SIG-M5 treated with dmso at 0.1 percent for 504 hours (cell line): ENCODE measurements around the gene PPIF.
"Not testable (repeated sequence)": the region's sequence is repeated elsewhere in the genome, so short reads cannot be mapped to it uniquely, and the experiment has no call there.

Experiments
- DNase-seq: peaks from one replicate; lab custom pipeline; 2025; ENCODE audit not compliant: unreplicated experiment; lab: John Stamatoyannopoulos, UW

The PPIF gene

GRCh38 chr10:79329529-79329928 lies 17.7 kb upstream of the PPIF start:
- no peak for DNase-seq

GRCh38 chr10:79331226-79331625 lies 16.0 kb upstream of the PPIF start:
- no peak for DNase-seq

DNA sequence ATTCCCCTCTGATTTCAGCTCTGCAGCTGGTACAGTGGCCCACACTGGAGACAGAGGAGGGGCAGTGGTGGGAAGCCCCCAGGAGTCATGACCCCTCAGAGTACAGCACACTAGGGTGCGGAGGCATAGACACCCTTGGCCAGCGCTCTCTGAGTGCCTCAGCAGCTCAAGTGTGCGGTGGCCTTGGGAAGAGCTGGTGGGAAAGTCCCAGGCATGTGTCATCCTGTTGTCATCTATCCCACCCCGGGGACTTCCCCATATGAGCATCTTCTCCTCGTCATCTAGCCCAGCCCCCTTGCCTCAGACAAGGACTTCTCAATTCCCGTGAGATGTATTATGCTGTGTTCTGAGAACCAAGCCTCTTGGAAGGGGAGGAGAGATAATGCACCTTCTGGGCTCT lies 15.6 kb upstream of the PPIF start:
- DNase-seq = peak; percentile 75

- DNase-seq = not testable (repeated sequence)
These were observed 14.5 kb upstream of the PPIF start for GRCh38 chr10:79332610-79333315.

- no peak for DNase-seq
These were observed 13.8 kb upstream of the PPIF start for GRCh38 chr10:79333513-79333912.

GRCh38 chr10:79334573-79334972 lies 12.7 kb upstream of the PPIF start:
- DNase-seq = no peak

GRCh38 chr10:79335094-79335469 lies 12.2 kb upstream of the PPIF start:
- no peak for DNase-seq

DNA sequence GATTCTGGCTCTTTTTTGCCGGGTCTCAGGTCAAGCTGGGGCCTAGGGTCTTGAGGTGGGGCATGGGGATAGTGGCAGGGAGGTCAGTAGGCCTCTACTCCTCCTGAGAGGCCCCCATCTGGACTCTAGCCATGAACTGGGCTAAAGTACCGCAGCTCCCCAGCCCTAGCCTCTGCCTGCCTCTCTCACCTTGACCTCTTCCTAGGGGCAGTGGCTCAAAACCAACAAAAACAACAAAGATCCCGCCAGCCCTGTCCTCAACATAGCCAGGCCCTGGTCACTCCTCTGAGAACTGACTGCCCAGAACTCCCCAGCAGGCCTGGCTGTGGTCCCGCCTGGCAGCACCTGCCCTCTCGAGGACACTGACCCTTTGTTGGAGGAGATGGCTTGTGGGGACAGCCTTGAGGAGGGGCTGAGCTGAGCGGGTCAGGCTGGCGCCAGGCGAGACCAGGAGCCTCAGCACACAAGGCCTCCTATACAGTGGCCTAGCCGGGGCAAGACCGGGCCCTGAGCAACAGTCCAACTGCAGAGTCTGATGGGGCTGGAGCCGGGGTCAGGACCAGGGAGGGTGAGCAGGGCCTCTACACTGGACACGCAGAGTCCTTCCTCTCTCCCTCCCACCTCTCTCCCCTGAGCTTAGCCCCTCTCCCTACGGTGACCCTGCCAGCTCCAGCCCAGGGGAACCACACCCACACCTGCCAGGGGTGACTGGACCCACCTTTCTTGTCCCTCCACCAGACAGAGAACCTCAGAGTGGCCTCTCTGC lies 11.6 kb upstream of the PPIF start:
- no peak for DNase-seq

GRCh38 chr10:79336276-79336675 lies 11.0 kb upstream of the PPIF start:
- no peak for DNase-seq

- no peak for DNase-seq
These were observed 10.5 kb upstream of the PPIF start for GRCh38 chr10:79336739-79337138.

- DNase-seq = not testable (repeated sequence)
These were observed 9.3 kb upstream of the PPIF start for GRCh38 chr10:79337783-79338469.

DNA sequence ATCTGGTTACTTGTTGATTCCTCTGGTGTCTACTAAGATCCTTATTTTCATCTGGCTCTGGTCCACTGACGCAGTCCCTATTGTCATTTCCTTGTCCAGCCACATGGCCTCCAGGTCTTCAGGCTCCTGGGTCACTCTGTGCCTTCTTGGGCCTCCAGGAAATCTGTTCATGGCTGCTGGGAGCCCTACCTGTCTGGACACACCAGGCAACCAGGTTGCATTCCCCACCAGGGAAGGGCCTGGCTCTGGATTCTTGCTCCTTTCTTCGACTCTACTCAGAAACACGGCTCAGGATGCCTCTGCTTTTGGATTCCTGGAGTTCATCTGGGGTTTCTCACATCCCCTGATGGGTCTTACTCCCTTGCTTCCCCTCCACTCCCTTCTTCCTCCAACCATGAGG lies 8.0 kb upstream of the PPIF start:
- no peak for DNase-seq

DNA sequence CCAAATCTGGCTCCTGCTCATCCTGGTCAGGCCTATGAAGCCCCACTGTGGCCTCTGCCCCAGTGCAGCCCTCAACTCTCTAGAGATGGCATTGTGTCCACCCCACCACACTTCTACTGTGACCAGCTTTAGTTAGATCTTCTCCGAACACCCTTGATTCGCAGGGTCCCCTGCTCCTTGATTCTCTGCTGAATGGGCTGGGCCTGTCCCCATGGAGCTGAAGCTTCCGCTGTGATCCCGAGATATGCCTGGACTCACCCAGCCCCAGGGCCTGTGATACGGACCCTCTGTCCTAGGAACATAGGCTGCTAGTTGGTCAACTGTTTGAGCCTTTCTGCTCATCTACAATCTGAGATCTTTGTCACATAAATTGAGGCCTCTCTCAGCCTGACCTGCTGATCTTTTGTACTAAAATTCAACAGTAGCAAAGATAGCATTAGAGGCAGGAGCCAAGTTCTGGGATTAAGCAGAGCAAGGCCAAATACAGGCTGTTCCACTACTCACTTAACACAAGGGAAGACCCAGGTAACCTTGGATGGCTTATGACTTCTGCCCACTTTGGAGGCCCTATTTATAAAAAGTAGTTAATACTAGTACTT lies 6.5 kb upstream of the PPIF start:
- no peak for DNase-seq

DNA sequence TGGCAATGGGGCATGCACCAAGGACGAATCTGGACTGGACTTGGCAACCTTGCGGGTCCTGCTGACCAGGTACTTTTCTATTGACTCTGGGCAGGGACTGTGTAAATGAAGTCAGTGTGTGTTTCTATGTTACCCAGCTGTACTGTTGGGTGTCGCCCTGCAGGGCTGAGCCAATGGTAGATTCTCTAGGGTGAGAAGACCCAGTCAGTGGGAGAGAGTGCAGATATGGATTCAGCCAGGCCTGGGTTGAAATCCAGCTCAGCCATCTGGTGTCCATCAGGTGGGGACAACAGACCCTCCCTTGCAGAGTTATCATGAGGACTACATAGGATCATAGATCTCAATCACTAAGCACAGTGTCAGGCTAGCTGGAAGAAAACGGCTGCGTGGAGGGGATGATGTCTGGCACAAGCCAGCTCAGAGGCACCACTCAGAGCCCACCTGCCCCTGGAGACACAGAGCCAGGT lies 4.9 kb upstream of the PPIF start:
- DNase-seq = no peak

- DNase-seq = no peak
These were observed 4.3 kb upstream of the PPIF start for GRCh38 chr10:79342811-79343561.

GRCh38 chr10:79344502-79345195 lies 2.6 kb upstream of the PPIF start:
- DNase-seq = no peak

DNA sequence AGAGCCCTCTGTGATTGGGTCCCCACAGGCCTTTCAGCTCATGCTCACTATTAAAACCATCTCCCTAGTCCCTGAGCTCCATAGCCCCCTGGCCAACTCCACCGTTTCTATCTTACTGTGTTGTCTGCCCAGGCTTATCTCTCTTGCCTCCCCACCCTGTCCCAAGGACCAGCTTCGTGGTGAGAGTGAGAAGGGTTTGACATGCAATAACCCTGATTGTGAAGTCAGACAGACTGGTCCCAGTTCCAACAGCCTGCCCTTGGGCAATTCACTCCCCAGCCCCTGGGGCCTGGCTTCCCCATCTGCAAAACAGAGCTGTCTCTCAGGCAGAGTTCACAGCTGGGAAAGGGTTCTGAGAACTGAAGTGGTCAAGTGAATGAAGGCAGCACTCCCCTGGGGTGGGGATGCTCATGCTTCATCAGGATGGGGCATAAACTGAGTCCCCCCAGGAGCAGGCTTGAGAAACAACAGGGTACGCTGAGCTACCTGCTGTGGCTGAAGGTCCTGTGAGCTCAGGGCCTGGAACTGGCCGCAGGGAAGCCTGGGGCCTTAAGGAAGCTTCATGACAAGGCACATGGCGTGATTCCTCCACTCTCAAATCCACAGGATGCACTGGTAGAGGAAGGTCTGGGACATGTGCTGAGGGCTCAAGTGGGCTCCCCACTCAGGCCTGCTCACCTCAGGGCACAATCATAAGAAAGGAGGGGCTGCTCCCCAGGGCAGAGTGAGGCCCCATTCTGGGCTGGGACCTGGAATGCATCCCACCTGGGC lies 1.8 kb upstream of the PPIF start:
- peak; percentile 49 for DNase-seq

- no peak for DNase-seq
These were observed 1.3 kb upstream of the PPIF start for GRCh38 chr10:79346012-79346340.

DNA sequence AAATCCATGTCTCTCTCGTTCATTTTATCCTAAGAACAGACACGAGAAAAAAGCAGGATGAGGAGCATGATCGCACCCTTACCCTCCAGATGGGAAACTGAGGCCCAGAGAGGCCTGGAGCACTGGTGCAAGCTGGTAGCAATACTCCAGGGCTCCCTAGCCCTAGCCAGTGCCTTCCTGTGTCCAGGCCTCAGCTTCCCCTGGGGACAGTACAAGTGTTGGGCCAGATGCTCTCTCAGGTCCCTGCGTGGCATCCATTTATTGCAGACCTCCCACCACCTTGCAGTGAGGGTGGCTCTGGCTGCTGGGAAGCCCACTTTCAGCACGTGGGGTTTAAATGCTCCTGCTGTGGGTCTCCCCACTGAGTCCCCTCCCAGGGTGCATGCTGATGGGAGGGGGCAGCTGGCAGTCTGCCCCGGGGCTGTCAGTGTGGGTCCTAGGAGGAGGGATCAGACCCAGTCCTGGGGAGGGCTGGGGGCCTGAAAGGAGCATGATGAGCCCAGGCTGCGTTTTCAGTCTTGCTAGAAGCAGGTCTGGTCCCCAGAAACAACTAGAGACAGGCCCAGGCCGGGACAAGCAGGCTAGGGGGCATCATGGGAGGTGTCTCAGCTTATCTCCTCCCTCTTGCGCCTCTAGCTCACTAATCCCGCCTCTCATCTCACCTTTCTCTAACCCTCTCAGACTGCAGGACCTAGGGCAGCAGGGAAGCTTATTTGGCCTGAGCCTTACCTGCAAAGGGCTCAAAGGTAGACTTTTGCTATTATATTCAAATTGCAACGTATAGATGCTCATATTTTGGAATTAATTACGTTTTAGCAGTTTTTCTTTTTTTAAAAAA lies 662 bp upstream of the PPIF start:
- no peak for DNase-seq
